ENCODE results near the gene OR51E2. TPM values are rescaled to one million over a fixed set of nuclear protein-coding genes. Genes with fewer than 3 reads are reported as not detected.
A peak's percentile ranks its signal among the peaks of the same experiment; 100 is the strongest.

Gene OR51E2
- total RNA-seq, 1 donor from 2014 or later = not detected

- intact Hi-C loops (cut with DNase I) = no loop called here
- no peak for DNase-seq (ENCODE audit: low spot score)
Observed at GRCh38 chr11:4665424-4665823, 32.2 kb downstream of the OR51E2 start.

- no peak for DNase-seq (ENCODE audit: low spot score)
- intact Hi-C loops (cut with DNase I) = no loop called here
Observed at GRCh38 chr11:4664786-4665185, 32.9 kb downstream of the OR51E2 start.

- DNase-seq (ENCODE audit: low spot score) = no peak
- intact Hi-C loops (cut with DNase I) = no loop called here
Observed at GRCh38 chr11:4664183-4664582, 33.5 kb downstream of the OR51E2 start.

- intact Hi-C loops (cut with DNase I) = no loop called here
- no peak for DNase-seq (ENCODE audit: low spot score)
Observed at GRCh38 chr11:4662876-4663275, 34.8 kb downstream of the OR51E2 start.

GRCh38 chr11:4658629-4659445, 38.8 kb downstream of the OR51E2 start:
- intact Hi-C loops (cut with DNase I) = no loop called here

GRCh38 chr11:4654635-4655369, 42.9 kb downstream of the OR51E2 start:
- intact Hi-C loops (cut with DNase I) = no loop called here
- no peak for DNase-seq (ENCODE audit: low spot score)

More at GRCh38 chr11:4658629-4659445, 38.8 kb downstream of the OR51E2 start:
- no peak for DNase-seq (ENCODE audit: low spot score)

- DNase-seq (ENCODE audit: low spot score) = no peak
- intact Hi-C loops (cut with DNase I) = no loop called here
Observed at GRCh38 chr11:4647766-4648165, 49.9 kb downstream of the OR51E2 start.

- intact Hi-C loops (cut with DNase I) = no loop called here
- no peak for DNase-seq (ENCODE audit: low spot score)
Observed at GRCh38 chr11:4645974-4646373, 51.7 kb downstream of the OR51E2 start.

- DNase-seq (ENCODE audit: low spot score) = no peak
- intact Hi-C loops (cut with DNase I) = no loop called here
Observed at GRCh38 chr11:4644233-4644632, 53.4 kb downstream of the OR51E2 start.

GRCh38 chr11:4643682-4644081, 54.0 kb downstream of the OR51E2 start, which contains the start of gene OR51E1:
TSS of gene OR51E1 (plus strand) at chr11:4643982. CDS start at chr11:4652527, 8,545 bp downstream.
- DNase-seq (ENCODE audit: low spot score) = no peak
- intact Hi-C loops (cut with DNase I) = loop anchor here (2.0 kb wide), 1 partner anchor 33 kb away; no protein-coding TSS in a partner anchor

- DNase-seq (ENCODE audit: low spot score) = no peak
- intact Hi-C loops (cut with DNase I) = loop anchor here (2.0 kb wide), 1 partner anchor 32 kb away; no protein-coding TSS in a partner anchor
Observed at GRCh38 chr11:4643076-4643475, 54.6 kb downstream of the OR51E2 start.

- intact Hi-C loops (cut with DNase I) = loop anchor here (2.0 kb wide), 1 partner anchor 31 kb away; no protein-coding TSS in a partner anchor
- no peak for DNase-seq (ENCODE audit: low spot score)
Observed at GRCh38 chr11:4642043-4642442, 55.6 kb downstream of the OR51E2 start.

GRCh38 chr11:4641501-4641900, 56.2 kb downstream of the OR51E2 start:
- intact Hi-C loops (cut with DNase I) = no loop called here
- no peak for DNase-seq (ENCODE audit: low spot score)

- no peak for DNase-seq (ENCODE audit: low spot score)
- intact Hi-C loops (cut with DNase I) = no loop called here
Observed at GRCh38 chr11:4639931-4640330, 57.7 kb downstream of the OR51E2 start.

- intact Hi-C loops (cut with DNase I) = loop anchor here (1.0 kb wide), 1 partner anchor 189 kb away; no protein-coding TSS in a partner anchor
- no peak for DNase-seq (ENCODE audit: low spot score)
Observed at GRCh38 chr11:4637662-4638047, 60.0 kb downstream of the OR51E2 start.

- peak; percentile 82 for DNase-seq (ENCODE audit: low spot score)
- intact Hi-C loops (cut with DNase I) = loop anchor here (1.0 kb wide), 1 partner anchor 189 kb away; no protein-coding TSS in a partner anchor
Observed at GRCh38 chr11:4636962-4637661, 60.5 kb downstream of the OR51E2 start, which contains the start of gene OR51D1. TSS of gene OR51D1 (plus strand) at chr11:4637477. CDS start at chr11:4639791, 2,314 bp downstream.

- no peak for DNase-seq (ENCODE audit: low spot score)
- intact Hi-C loops (cut with DNase I) = no loop called here
Observed at GRCh38 chr11:4636136-4636535, 61.5 kb downstream of the OR51E2 start.
